Body of pancreas (tissue), 4 donors: Measurements from ENCODE around the gene BCL2L15.

ENCODE experiments used
- POLR2A ChIP-seq, 3 donors: fragments of 450-650 bp; IDR thresholded peaks; one replicate each; pipeline ENCODE4 v1.6.1; 2016; ENCODE audit warnings: antibody characterized with exemption in 3 of 3, mild to moderate bottlenecking in 2 of 3
- TF ChIP-seq, protein P1 (sequence below), 7 experiments: fragments of 450-650 bp in 4 of 7; fragments of 200-600 bp in 3 of 7; sonication (generic) in 3 of 7; IDR thresholded peaks; one replicate each; pipeline ENCODE4 v1.5.1; 2016 to 2019; ENCODE audit warnings: antibody characterized with exemption in 7 of 7

DNA sequence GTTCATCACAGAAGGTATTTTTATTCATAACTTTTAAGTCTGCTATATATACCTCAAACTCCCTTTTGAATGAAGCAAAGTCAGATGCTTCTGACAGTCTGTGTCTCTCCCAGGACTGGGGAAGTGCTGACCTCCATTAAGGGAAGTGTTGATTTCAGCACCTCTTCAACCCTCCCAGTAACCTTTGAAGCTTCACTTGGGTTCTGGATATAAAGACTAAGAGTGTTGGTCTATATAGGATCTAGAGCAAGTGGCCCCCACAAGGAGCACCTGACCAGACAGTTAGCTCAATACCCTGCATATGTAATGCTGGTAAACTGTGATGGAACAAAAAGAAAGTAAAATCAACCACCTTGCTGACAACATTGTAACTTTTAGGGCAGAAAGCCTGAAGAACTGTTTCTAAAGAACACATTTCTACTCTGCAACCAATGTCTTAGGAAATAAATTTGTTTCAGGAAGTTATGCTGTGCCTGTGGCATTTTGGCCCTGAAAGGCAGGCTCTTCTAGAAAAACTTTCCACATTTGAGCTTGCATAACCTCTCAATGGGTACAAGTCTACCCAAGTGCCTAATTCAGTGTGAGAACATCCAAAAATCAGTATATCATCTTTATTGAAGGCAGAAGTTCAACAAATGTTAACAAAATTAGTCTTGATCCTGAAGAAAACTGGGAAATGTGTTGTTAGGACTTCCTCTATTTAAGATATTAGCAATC lies 15.0 kb downstream of the BCL2L15 start:
- TF ChIP-seq, protein P1, sequence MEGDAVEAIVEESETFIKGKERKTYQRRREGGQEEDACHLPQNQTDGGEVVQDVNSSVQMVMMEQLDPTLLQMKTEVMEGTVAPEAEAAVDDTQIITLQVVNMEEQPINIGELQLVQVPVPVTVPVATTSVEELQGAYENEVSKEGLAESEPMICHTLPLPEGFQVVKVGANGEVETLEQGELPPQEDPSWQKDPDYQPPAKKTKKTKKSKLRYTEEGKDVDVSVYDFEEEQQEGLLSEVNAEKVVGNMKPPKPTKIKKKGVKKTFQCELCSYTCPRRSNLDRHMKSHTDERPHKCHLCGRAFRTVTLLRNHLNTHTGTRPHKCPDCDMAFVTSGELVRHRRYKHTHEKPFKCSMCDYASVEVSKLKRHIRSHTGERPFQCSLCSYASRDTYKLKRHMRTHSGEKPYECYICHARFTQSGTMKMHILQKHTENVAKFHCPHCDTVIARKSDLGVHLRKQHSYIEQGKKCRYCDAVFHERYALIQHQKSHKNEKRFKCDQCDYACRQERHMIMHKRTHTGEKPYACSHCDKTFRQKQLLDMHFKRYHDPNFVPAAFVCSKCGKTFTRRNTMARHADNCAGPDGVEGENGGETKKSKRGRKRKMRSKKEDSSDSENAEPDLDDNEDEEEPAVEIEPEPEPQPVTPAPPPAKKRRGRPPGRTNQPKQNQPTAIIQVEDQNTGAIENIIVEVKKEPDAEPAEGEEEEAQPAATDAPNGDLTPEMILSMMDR (IDR thresholded peaks at IDR 0.05): no peak
- TF ChIP-seq POLR2A (IDR thresholded peaks at IDR 0.05): no peak
